Muscle layer of duodenum (tissue), 2 donors: ENCODE data around the gene TAP1.

Experiments
- H3K27ac ChIP-seq: one replicate; pipeline ENCODE4 v1.7.0; 2013; ENCODE audit warnings: mild to moderate bottlenecking, low read length
- H3K27me3 ChIP-seq: one replicate; pipeline ENCODE4 v1.7.0; 2013; ENCODE audit warnings: low read depth, mild to moderate bottlenecking, control low read depth, low read length
- H3K36me3 ChIP-seq, 2 donors: one replicate each; pipeline ENCODE4 v1.7.0; 2013; ENCODE audit warnings: low read length in 2 of 2, control low read depth in 1 of 2, mild to moderate bottlenecking in 1 of 2; ENCODE audit not compliant: insufficient read depth in 2 of 2, control insufficient read depth in 1 of 2
- H3K4me1 ChIP-seq, 2 donors: one replicate each; pipeline ENCODE4 v1.7.0; 2013; ENCODE audit warnings: low read length in 2 of 2, mild to moderate bottlenecking in 2 of 2, control low read depth in 1 of 2, moderate library complexity in 1 of 2; ENCODE audit not compliant: insufficient read depth in 2 of 2, control insufficient read depth in 1 of 2
- H3K4me3 ChIP-seq, 2 donors: one replicate each; pipeline ENCODE4 v1.7.0; 2013; ENCODE audit warnings: low read length in 2 of 2, low read depth in 1 of 2, mild to moderate bottlenecking in 1 of 2
- H3K9me3 ChIP-seq, 2 donors: one replicate each; pipeline ENCODE4 v1.7.0; 2013; ENCODE audit warnings: low read length in 2 of 2, control low read depth in 1 of 2, mild to moderate bottlenecking in 1 of 2; ENCODE audit not compliant: control insufficient read depth in 1 of 2
- donor health status: healthy.

Gene TAP1, protein sequence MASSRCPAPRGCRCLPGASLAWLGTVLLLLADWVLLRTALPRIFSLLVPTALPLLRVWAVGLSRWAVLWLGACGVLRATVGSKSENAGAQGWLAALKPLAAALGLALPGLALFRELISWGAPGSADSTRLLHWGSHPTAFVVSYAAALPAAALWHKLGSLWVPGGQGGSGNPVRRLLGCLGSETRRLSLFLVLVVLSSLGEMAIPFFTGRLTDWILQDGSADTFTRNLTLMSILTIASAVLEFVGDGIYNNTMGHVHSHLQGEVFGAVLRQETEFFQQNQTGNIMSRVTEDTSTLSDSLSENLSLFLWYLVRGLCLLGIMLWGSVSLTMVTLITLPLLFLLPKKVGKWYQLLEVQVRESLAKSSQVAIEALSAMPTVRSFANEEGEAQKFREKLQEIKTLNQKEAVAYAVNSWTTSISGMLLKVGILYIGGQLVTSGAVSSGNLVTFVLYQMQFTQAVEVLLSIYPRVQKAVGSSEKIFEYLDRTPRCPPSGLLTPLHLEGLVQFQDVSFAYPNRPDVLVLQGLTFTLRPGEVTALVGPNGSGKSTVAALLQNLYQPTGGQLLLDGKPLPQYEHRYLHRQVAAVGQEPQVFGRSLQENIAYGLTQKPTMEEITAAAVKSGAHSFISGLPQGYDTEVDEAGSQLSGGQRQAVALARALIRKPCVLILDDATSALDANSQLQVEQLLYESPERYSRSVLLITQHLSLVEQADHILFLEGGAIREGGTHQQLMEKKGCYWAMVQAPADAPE

DNA sequence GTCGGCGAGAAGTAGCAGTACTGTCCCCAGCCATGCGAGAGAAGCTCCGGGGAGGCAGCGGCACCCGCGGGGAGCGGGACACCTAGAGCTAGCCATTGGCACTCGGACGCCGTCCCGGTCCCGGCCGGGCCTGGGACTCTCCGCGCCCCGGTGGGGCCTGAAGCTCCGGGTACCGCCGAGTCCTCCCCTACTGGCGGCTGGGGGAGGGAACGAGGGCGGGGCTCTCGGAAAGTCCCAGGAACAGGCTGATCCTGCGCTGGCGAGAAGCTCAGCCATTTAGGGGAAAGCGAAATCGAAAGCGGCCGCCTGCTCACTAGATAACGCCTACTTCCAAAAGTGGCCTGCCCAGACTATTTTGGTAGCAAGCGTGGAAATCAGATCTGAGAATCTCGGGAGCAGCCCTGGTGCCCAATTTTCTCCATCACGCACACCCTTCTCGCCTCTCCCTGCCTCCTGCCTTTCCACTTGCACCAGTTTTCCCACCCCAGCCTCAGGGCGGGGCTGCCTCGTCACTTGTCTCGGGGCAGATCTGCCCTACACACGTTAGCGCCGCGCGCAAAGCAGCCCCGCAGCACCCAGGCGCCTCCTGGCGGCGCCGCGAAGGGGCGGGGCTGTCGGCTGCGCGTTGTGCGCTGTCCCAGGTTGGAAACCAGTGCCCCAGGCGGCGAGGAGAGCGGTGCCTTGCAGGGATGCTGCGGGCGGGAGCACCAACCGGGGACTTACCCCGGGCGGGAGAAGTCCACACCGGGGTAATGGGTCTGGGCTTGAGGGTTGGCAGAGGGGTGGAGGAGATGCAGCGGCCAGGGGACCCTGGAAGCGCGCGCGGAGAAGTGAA lies at the start of gene TAP1, which contains the start of gene PSMB9:
Gene TAP1 (minus strand): TSS at position 164 of the 835 bp plus-strand sequence. CDS start 68 bp downstream, at position 96.
Gene PSMB9 (plus strand): TSS at position 652 of the 835 bp plus-strand sequence. CDS start 38 bp downstream, at position 690.
- peaks cover 31 to 33% of the 10 kb centered on the region in 2 donors for H3K36me3 ChIP-seq
- no peaks in the 10 kb centered on the region for H3K9me3 ChIP-seq
- peak within 1 kb of the TSS; percentile 89 to 95 for H3K4me3 ChIP-seq
- H3K27ac ChIP-seq = peak within 1 kb of the TSS; percentile 96
- peaks cover 14 to 26% of the 10 kb centered on the region in 2 donors for H3K4me1 ChIP-seq
- H3K27me3 ChIP-seq = no peaks in the 10 kb centered on the region

DNA sequence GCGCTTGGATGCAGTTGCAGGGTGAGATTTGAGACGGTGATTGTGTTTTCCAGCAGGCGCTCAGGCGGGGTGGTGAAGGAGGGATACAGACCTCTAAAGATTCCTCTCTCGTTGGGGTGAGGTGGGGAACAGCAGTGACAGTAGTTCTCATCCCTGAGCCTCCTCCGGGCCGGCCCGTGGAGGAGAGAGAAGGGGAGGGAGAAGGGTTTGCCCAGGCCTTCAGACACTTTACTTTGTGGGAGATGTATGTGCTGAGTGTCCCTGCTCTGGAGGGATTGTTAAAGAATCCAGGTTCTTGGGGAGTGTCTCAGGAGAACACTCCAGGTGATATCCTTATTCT lies 41.5 kb upstream of the TAP1 start:
- Histone ChIP-seq H3K27me3 (no peaks in the 10 kb centered on the region), H3K4me1 (peaks cover 0 to 9% of the 10 kb centered on the region in 2 donors), H3K27ac (peak overlapping the region; percentile 88), H3K4me3 (peak overlapping the region; percentile 86 to 89), H3K9me3 (no peaks in the 10 kb centered on the region), H3K36me3 (no peaks in the 10 kb centered on the region)

DNA sequence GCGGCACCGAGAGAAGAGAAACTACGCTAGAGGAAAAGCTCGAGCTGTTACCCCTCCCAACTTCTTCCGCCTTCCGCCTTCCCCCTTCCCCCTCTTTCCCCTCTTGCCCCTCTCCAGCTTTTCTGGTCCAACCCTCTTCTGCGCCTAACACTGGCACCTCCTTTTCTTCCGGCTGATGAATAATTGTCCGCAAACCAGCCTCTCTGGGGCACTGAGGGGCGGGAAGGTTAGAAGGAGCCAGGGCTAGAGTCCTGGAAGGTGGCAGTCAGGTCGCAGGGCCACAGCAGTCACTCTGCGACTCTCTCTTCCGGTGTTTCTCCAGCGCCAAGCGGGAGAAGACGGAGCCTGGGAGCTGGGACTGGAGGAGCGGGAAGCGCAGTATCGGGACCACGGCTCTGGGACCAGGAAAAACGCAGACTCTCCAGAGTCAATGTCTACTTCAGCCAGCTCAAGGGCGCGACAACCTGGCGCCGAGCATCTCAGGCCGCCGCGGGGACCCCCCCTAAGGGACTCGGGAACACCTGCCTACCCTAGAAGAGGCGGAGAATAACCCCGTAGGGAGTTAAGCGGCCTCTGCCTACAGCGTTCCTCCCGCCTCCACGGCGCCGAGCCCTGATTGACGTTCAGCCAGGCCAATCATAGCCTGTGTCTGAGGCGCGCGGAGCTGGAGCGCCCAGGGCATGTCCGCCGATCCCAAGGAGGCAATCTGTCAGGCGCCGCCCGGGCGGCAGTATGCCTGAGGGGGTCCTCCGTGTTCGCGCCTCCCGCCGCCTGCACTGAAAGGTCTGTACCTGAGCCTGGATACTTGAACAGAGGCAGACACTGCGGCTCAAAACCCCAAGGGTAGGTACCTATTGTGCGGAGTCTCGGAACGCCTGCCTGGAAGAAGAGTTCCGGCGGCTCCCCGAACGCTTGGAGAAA lies 40.8 kb upstream of the TAP1 start:
- peak overlapping the region; percentile 88 for H3K27ac ChIP-seq
- no peaks in the 10 kb centered on the region for H3K27me3 ChIP-seq
- H3K36me3 ChIP-seq = no peaks in the 10 kb centered on the region
- no peaks in the 10 kb centered on the region for H3K9me3 ChIP-seq
- peak overlapping the region; percentile 86 to 89 for H3K4me3 ChIP-seq
- H3K4me1 ChIP-seq = peaks cover 0 to 9% of the 10 kb centered on the region in 2 donors

DNA sequence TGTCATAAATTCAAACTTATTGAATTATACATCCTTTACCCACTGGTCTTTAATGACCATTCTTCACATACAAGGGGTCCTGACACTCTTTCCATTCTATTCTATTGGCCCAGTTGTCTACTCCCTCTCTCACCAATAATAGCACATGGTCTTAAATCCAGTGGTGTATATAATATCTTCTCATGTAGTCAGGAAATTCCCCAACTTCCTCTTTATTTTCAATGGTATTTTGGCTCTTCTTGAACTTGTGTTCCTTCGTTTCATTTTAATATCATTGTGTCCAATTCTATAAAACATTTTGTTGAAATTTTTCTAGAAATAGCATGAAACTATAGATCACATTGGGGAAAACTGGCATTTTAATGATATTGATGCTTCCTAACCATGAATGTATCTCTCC lies 37.3 kb upstream of the TAP1 start:
- Histone ChIP-seq H3K27ac (no peak overlapping the region), H3K4me1 (peaks cover 0 to 21% of the 10 kb centered on the region in 2 donors), H3K9me3 (no peaks in the 10 kb centered on the region), H3K36me3 (no peaks in the 10 kb centered on the region), H3K27me3 (no peaks in the 10 kb centered on the region), H3K4me3 (no peak overlapping the region)

DNA sequence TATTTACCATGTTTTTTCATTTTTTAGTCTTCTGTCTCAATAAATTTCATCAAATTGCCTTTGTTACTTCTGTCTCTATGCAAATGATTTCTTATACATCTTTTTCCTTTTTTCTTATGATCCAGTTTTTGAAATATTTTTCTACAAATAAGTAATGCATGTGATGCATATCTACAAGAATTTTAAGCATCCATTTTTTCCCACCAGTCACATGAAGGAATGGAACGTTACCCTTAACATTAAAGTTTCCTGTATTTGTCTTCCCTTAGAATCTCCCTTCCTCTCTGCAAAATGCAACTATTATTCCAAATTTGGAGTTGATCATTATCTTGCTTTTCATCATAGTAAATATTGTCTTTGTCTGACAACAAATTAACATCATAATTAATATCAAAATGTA lies 36.0 kb upstream of the TAP1 start:
- Histone ChIP-seq H3K9me3 (no peaks in the 10 kb centered on the region), H3K36me3 (no peaks in the 10 kb centered on the region), H3K4me3 (no peak overlapping the region), H3K27me3 (no peaks in the 10 kb centered on the region), H3K4me1 (peaks cover 0 to 14% of the 10 kb centered on the region in 2 donors), H3K27ac (no peak overlapping the region)

DNA sequence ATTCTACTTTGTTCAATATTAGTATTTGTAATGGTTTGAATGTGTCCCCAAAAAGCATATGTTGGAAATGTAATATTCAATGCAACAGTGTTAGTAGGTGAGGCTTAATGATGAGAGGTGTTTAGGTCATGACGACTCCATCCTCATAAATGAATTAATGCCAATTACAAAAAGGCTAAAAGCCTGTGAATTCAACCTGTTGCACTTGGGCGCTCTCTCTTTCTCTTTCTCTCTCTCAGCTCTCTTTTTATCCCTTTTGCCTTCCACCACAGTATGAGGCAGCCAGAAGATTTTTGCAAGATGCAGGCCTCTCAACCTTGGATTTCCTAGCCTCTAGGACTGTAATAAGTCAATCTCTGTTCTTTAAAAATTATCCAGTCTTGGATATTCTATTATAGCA lies 35.1 kb upstream of the TAP1 start:
- Histone ChIP-seq H3K9me3 (no peaks in the 10 kb centered on the region), H3K4me3 (no peak overlapping the region), H3K36me3 (no peaks in the 10 kb centered on the region), H3K4me1 (peaks cover 0 to 14% of the 10 kb centered on the region in 2 donors), H3K27ac (no peak overlapping the region), H3K27me3 (no peaks in the 10 kb centered on the region)

DNA sequence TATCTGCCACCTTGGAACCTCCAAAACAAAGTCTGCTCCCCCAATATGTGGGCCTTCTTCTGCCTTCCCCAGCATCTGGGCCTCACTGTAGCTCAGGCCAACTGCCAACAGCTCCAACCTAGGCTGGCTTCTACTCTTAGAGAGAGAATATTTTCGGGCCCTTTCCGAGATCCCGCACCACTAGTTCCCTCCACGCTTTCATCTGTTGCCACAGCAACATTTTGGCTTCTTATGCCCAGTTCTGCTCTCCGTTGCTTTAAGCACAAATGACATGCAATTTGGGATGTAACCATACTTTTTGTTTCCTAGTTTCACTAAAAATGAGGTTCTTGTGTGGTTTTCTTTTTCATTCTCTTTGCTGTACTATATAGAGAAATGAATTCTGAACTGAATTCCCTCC lies 34.1 kb upstream of the TAP1 start:
- H3K27ac ChIP-seq = no peak overlapping the region
- no peaks in the 10 kb centered on the region for H3K36me3 ChIP-seq
- H3K9me3 ChIP-seq = no peaks in the 10 kb centered on the region
- H3K4me1 ChIP-seq = peaks cover 0 to 14% of the 10 kb centered on the region in 2 donors
- no peaks in the 10 kb centered on the region for H3K27me3 ChIP-seq
- no peak overlapping the region for H3K4me3 ChIP-seq

DNA sequence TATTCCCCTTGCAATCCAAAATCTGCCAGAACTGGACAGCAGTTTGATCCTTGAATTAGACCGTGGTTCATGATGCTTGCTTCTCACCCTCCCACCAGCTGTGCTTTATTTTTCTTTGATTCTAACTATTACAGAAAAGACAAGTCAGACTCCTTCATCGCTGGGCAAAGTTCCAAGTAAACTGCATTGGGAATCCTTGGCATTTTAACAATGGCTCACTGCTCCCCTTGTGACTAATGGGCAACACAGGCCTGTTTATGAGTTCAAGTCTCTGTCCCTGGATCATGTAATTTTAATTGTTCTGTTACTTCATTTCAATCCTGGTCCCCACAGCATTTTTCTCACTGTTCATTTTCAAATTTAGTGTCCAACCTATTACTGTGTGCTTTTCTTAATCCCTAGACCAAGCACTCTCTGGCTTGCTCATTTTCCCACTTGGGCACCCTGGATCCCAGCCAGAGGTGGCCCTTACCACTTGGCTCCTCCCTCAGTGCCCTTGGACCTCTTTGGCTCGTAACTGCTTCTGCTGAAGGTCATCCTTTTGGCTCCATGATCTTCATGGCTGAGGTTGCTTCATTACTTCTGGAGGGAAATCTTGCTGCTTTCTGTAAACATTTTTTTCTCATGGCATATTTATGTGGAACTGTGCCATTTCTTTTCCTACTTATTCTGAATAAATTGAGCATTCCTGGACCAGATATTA lies 33.3 kb upstream of the TAP1 start:
- no peaks in the 10 kb centered on the region for H3K27me3 ChIP-seq
- no peak overlapping the region for H3K4me3 ChIP-seq
- H3K27ac ChIP-seq = peak overlapping the region; percentile 46
- no peaks in the 10 kb centered on the region for H3K9me3 ChIP-seq
- no peaks in the 10 kb centered on the region for H3K36me3 ChIP-seq
- peaks cover 0 to 14% of the 10 kb centered on the region in 2 donors for H3K4me1 ChIP-seq

DNA sequence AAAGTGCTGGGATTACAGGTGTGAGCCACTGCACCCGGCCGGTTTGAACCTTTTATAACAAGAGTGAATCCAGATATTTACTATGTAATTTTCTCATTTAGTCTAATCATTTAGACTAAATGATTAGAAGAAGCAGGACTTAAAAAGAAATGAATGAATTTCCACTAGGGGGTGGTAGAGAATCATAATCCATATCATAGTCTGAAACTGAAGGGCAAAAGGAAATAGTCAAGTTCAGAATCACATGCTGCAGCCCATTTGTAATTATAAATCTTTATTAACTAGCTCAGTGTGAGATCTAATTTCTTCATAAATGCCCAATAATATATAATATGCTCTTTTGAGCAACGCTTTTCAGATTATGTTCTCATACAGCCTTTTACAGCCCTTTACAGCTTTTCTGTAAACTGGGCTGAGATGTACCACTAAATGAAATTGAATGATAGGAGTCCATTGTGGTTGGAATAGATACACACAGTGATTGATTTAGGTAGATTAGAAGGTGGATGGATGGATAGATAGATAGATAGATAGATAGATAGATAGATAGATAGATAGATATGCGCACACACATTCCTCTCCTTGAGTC lies 32.3 kb upstream of the TAP1 start:
- Histone ChIP-seq H3K36me3 (no peaks in the 10 kb centered on the region), H3K27me3 (no peaks in the 10 kb centered on the region), H3K4me3 (no peak overlapping the region), H3K4me1 (peaks cover 0 to 14% of the 10 kb centered on the region in 2 donors), H3K9me3 (no peaks in the 10 kb centered on the region), H3K27ac (no peak overlapping the region)

DNA sequence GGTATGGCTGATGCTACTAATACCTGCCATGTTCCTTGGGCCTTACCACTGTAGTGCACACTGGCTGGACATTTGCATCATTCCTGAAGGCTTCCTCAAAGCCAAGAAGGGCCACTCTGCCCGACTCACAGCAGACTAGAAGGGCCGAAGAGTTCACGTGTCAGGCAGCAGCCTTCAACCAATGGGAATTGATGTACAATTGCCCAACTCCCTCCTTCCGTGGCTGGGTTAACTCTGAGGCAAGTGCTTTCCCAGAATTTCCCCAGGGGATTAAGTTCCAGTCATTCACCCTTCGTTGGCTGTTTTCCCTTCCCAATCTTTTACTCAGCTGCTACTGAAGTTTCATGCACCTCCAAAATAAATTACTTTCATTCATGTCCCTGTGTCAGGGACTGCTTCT lies 30.3 kb upstream of the TAP1 start:
- H3K27me3 ChIP-seq = peaks cover 4% of the 10 kb centered on the region
- H3K36me3 ChIP-seq = no peaks in the 10 kb centered on the region
- H3K27ac ChIP-seq = no peak overlapping the region
- H3K4me1 ChIP-seq = peaks cover 0 to 14% of the 10 kb centered on the region in 2 donors
- H3K9me3 ChIP-seq = no peaks in the 10 kb centered on the region
- H3K4me3 ChIP-seq = no peak overlapping the region
